Gastrocnemius medialis (tissue), 4 donors: ENCODE data around the gene JAKMIP1. TPM values are rescaled to one million over a fixed set of nuclear protein-coding genes. Genes with fewer than 3 reads are reported as not detected.

Experiments used
- ATAC-seq, 2 donors: fragments of 150-250 bp; one replicate each; pipeline ENCODE4 v1.9.1; 2016
- DNase-seq, 2 donors: peaks; one replicate each; pipeline ENCODE4 v3.0.0-alpha.2; 2019
- H3K27ac ChIP-seq, 4 donors: fragments of 200-600 bp; sonication (generic); 1 replicate in 1 of 4; 2 replicates in 3 of 4; pipeline ENCODE4 v1.5.1; 2016 to 2018; ENCODE audit warnings: mild to moderate bottlenecking in 2 of 4, moderate library complexity in 1 of 4
- H3K27me3 ChIP-seq, 3 donors: fragments of 200-600 bp; sonication (generic) in 2 of 3; 1 replicate in 1 of 3; 2 replicates in 2 of 3; pipeline versions ENCODE4 v1.5.1 to v1.6.0; 2016 to 2019; ENCODE audit warnings: mild to moderate bottlenecking in 1 of 3, moderate library complexity in 1 of 3
- H3K36me3 ChIP-seq, 2 donors: fragments of 200-600 bp; sonication (generic) in 1 of 2; one replicate each; pipeline ENCODE4 v1.5.1; 2017 to 2018
- H3K4me1 ChIP-seq, 2 donors: fragments of 200-600 bp; sonication (generic) in 1 of 2; one replicate each; pipeline ENCODE4 v1.5.1; 2016 to 2017; ENCODE audit warnings: mild to moderate bottlenecking in 2 of 2
- H3K4me3 ChIP-seq, 4 donors: fragments of 200-600 bp; sonication (generic) in 3 of 4; 1 replicate in 1 of 4; 2 replicates in 3 of 4; pipeline ENCODE4 v1.5.1; 2016 to 2019; ENCODE audit warnings: mild to moderate bottlenecking in 2 of 4
- H3K9me3 ChIP-seq, 3 donors: fragments of 200-600 bp; sonication (generic) in 2 of 3; 1 replicate in 1 of 3; 2 replicates in 2 of 3; pipeline ENCODE4 v1.5.1; 2016 to 2019
- POLR2A ChIP-seq, 2 donors: fragments of 450-650 bp; IDR thresholded peaks; one replicate each; pipeline ENCODE4 v1.6.1; 2017; ENCODE audit warnings: antibody characterized with exemption in 2 of 2, mild to moderate bottlenecking in 2 of 2, moderate library complexity in 2 of 2
- in situ Hi-C, 4 donors: fragments of 200-750 bp; cut with MboI; loops; one replicate each; pipeline versions ENCODE4 v1.15.0 to v1.8.0; 2017; ENCODE audit warnings: low sequenced_read_pairs in 4 of 4
- intact Hi-C: fragments of 100-400 bp; cut with DNase I; formaldehyde crosslinking; loops from one replicate; pipeline ENCODE4 v1.15.1; 2023; ENCODE audit warnings: low total_unique reads
- total RNA-seq, 4 donors: library from RNA; depleted of rRNA; stranded (reverse); fragments of >200 nt; gene quantifications; one replicate each; pipeline versions ENCODE4 v1.1.0 to v1.2.3, GENCODE V29; 2016
- TF ChIP-seq, protein P1 (sequence below), 5 experiments: fragments of 450-650 bp in 3 of 5; fragments of 200-600 bp in 2 of 5; sonication (generic) in 2 of 5; IDR thresholded peaks in 4 of 5; conservative IDR thresholded peaks in 1 of 5; 1 replicate in 4 of 5; 2 replicates in 1 of 5; pipeline ENCODE4 v1.5.1; 2016 to 2019; ENCODE audit warnings: antibody characterized with exemption in 5 of 5, mild to moderate bottlenecking in 3 of 5, moderate library complexity in 3 of 5

Gene JAKMIP1
- total RNA-seq, 4 donors from 2014 or later, result 0.62 TPM; not detected in 3

GRCh38 chr4:6177587-6178197 lies 22.7 kb downstream of the JAKMIP1 start:
- no peak for ATAC-seq
- no peaks in the 10 kb centered on the region for H3K36me3 ChIP-seq
- in situ Hi-C loops, result no loop called here
- peaks cover 0 to 5% (median 0%) of the 10 kb centered on the region in 3 donors for H3K9me3 ChIP-seq
- no peak overlapping the region for H3K4me3 ChIP-seq
- TF ChIP-seq, protein P1, sequence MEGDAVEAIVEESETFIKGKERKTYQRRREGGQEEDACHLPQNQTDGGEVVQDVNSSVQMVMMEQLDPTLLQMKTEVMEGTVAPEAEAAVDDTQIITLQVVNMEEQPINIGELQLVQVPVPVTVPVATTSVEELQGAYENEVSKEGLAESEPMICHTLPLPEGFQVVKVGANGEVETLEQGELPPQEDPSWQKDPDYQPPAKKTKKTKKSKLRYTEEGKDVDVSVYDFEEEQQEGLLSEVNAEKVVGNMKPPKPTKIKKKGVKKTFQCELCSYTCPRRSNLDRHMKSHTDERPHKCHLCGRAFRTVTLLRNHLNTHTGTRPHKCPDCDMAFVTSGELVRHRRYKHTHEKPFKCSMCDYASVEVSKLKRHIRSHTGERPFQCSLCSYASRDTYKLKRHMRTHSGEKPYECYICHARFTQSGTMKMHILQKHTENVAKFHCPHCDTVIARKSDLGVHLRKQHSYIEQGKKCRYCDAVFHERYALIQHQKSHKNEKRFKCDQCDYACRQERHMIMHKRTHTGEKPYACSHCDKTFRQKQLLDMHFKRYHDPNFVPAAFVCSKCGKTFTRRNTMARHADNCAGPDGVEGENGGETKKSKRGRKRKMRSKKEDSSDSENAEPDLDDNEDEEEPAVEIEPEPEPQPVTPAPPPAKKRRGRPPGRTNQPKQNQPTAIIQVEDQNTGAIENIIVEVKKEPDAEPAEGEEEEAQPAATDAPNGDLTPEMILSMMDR (IDR thresholded peaks at IDR 0.05 in 4 of 5, conservative IDR thresholded peaks at IDR 0.05 in 1 of 5), result no peak
- TF ChIP-seq POLR2A (IDR thresholded peaks at IDR 0.05), result no peak
- no peaks in the 10 kb centered on the region for H3K4me1 ChIP-seq
- no peaks in the 10 kb centered on the region for H3K27me3 ChIP-seq
- H3K27ac ChIP-seq, result no peak overlapping the region
- intact Hi-C loops, result no loop called here
- no peak for DNase-seq

GRCh38 chr4:6175426-6175825 lies 24.9 kb downstream of the JAKMIP1 start:
- ATAC-seq (no peak), DNase-seq (no peak)
- in situ Hi-C loops, result no loop called here
- H3K27ac ChIP-seq, result no peak overlapping the region
- H3K4me3 ChIP-seq, result no peak overlapping the region
- H3K36me3 ChIP-seq, result no peaks in the 10 kb centered on the region
- no peaks in the 10 kb centered on the region for H3K27me3 ChIP-seq
- TF ChIP-seq, protein P1 (IDR thresholded peaks at IDR 0.05 in 4 of 5, conservative IDR thresholded peaks at IDR 0.05 in 1 of 5), result no peak
- H3K9me3 ChIP-seq, result peaks cover 0 to 5% (median 0%) of the 10 kb centered on the region in 3 donors
- H3K4me1 ChIP-seq, result no peaks in the 10 kb centered on the region
- intact Hi-C loops, result no loop called here

DNA sequence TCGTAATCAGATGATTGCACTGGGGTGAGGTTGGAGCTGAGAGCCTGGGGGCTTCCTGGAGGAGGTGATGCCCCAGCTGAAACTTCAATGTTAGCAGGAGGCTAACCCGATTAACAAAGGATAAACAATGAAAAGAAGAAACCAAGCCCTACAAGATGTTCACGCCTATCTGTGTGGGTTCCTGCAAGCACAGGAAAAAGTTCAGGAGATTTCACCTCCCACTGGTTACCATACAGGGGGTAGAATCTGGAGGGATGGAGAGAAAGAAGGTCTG lies 27.5 kb downstream of the JAKMIP1 start:
- DNase-seq (no peak), ATAC-seq (no peak)
- no peak for TF ChIP-seq POLR2A (IDR thresholded peaks at IDR 0.05)
- TF ChIP-seq, protein P1 (IDR thresholded peaks at IDR 0.05 in 4 of 5, conservative IDR thresholded peaks at IDR 0.05 in 1 of 5), result no peak
- in situ Hi-C loops (no loop called here), intact Hi-C loops (no loop called here)
- no peaks in the 10 kb centered on the region for H3K9me3 ChIP-seq
- no peaks in the 10 kb centered on the region for H3K4me1 ChIP-seq
- H3K36me3 ChIP-seq, result no peaks in the 10 kb centered on the region
- no peaks in the 10 kb centered on the region for H3K27me3 ChIP-seq
- H3K4me3 ChIP-seq, result no peak overlapping the region
- H3K27ac ChIP-seq, result no peak overlapping the region

- Histone ChIP-seq H3K27ac (no peak overlapping the region), H3K4me1 (no peaks in the 10 kb centered on the region), H3K4me3 (no peak overlapping the region), H3K27me3 (no peaks in the 10 kb centered on the region), H3K36me3 (no peaks in the 10 kb centered on the region), H3K9me3 (no peaks in the 10 kb centered on the region)
- in situ Hi-C loops (no loop called here), intact Hi-C loops (no loop called here)
- no peak for DNase-seq
- ATAC-seq, result no peak
- no peak for TF ChIP-seq POLR2A (IDR thresholded peaks at IDR 0.05)
- TF ChIP-seq, protein P1 (IDR thresholded peaks at IDR 0.05 in 4 of 5, conservative IDR thresholded peaks at IDR 0.05 in 1 of 5), result no peak
Measured at GRCh38 chr4:6172093-6172926, 28.0 kb downstream of the JAKMIP1 start.
